Epithelial cell of esophagus (primary cell): Measurements from ENCODE around the gene TSPAN18.

Experiments
- DNase-seq: peaks from one replicate; pipeline ENCODE4 v3.0.0; 2010; ENCODE audit warnings: low read depth
- H3K4me3 ChIP-seq: 2 replicates; pipeline ENCODE4 v1.5.1; 2011; ENCODE audit warnings: mild to moderate bottlenecking, low read length, control low read depth
- CTCF ChIP-seq: IDR thresholded peaks from 2 replicates; pipeline ENCODE4 v1.5.1; 2011; ENCODE audit warnings: low read depth, mild to moderate bottlenecking, low read length, control low read depth, inconsistent platforms; ENCODE audit not compliant: insufficient read depth; ENCODE audit errors: missing control alignments

The TSPAN18 gene

GRCh38 chr11:44875037-44875436, 148.3 kb downstream of the TSPAN18 start:
- DNase-seq, result no peak
- TF ChIP-seq CTCF, result no peak
- no peak overlapping the region for H3K4me3 ChIP-seq

GRCh38 chr11:44876194-44876723, 149.5 kb downstream of the TSPAN18 start:
- TF ChIP-seq CTCF, result no peak
- H3K4me3 ChIP-seq, result no peak overlapping the region
- no peak for DNase-seq

GRCh38 chr11:44876906-44877305, 150.1 kb downstream of the TSPAN18 start:
- H3K4me3 ChIP-seq, result no peak overlapping the region
- no peak for TF ChIP-seq CTCF
- DNase-seq, result no peak

- no peak for DNase-seq
- TF ChIP-seq CTCF, result no peak
- H3K4me3 ChIP-seq, result no peak overlapping the region
These were observed 151.1 kb downstream of the TSPAN18 start for GRCh38 chr11:44877571-44878497.

GRCh38 chr11:44878711-44879110, 151.9 kb downstream of the TSPAN18 start:
- no peak overlapping the region for H3K4me3 ChIP-seq
- no peak for TF ChIP-seq CTCF
- no peak for DNase-seq

DNA sequence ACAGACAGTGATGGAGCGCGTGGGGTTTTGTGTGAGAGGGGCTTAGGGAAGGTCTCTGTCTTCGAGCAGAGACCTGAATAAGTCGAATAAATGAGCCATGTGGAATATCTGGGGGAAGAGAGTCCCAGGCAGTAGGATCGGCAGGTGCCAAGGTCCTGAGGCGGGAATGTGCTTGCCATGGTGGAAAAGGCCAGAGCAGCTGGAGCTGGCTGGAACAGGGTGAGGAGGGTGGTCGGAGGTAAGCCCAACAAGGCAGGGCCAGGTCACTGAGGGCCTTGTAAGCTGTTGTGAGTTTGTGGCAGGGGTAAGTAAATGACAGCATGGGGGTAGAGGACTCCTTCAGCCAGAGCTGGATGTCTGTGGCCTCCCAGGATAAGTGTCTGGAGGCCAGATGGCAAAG, 152.7 kb downstream of the TSPAN18 start:
- no peak for DNase-seq
- TF ChIP-seq CTCF, result no peak
- H3K4me3 ChIP-seq, result no peak overlapping the region
